Keratinocyte (primary cell): ENCODE measurements around the gene LRFN3. TPM values are rescaled to one million over a fixed set of nuclear protein-coding genes. Genes with fewer than 3 reads are reported as not detected.

Experiments used
- DNase-seq: peaks from one replicate; pipeline ENCODE4 v3.0.0-alpha.2; 2011; ENCODE audit warnings: low read depth, missing footprints, low spot score
- FAIRE-seq: peaks from 2 replicates; lab custom pipeline; 2011; peaks lifted over from hg19 to GRCh38; lab: Jason Lieb, UNC
- H2AFZ ChIP-seq: 2 replicates; pipeline ENCODE4 v1.6.0; 2012; ENCODE audit warnings: low read length, control low read depth, inconsistent platforms; ENCODE audit not compliant: control insufficient read depth
- H3K27ac ChIP-seq: 2 replicates; pipeline ENCODE4 v1.5.1; 2011; ENCODE audit warnings: low read length; ENCODE audit not compliant: control insufficient read depth, insufficient read depth
- H3K27me3 ChIP-seq: 3 replicates; pipeline ENCODE4 v1.6.0; 2011; ENCODE audit warnings: low read length; ENCODE audit not compliant: control insufficient read depth, insufficient read depth; ENCODE audit errors: extremely low read depth
- H3K36me3 ChIP-seq, 2 experiments: 2 replicates in 1 of 2; 3 replicates in 1 of 2; pipeline ENCODE4 v1.5.1; 2011; ENCODE audit warnings: low read length in 2 of 2, mild to moderate bottlenecking in 1 of 2; ENCODE audit not compliant: control insufficient read depth in 2 of 2, insufficient read depth in 2 of 2; ENCODE audit errors: extremely low read depth in 1 of 2
- H3K4me1 ChIP-seq: 3 replicates; pipeline ENCODE4 v1.5.1; 2011; ENCODE audit warnings: low read length; ENCODE audit not compliant: control insufficient read depth, insufficient read depth; ENCODE audit errors: extremely low read depth
- H3K4me2 ChIP-seq: 3 replicates; pipeline ENCODE4 v1.6.0; 2011; ENCODE audit warnings: low read depth, low read length; ENCODE audit not compliant: control insufficient read depth, insufficient read depth; ENCODE audit errors: extremely low read depth
- H3K4me3 ChIP-seq, 3 experiments: fragments of 200-600 bp in 1 of 3; sonication (generic) in 1 of 3; 2 replicates in 2 of 3; 3 replicates in 1 of 3; pipeline ENCODE4 v1.5.1; 2011 to 2016; ENCODE audit warnings: low read length in 3 of 3, mild to moderate bottlenecking in 3 of 3, control low read depth in 2 of 3, inconsistent platforms in 1 of 3, low read depth in 1 of 3, mixed read lengths in 1 of 3, mixed run types in 1 of 3, moderate library complexity in 1 of 3; ENCODE audit not compliant: control insufficient read depth in 2 of 3, insufficient read depth in 2 of 3; ENCODE audit errors: extremely low read depth in 1 of 3
- H3K79me2 ChIP-seq: 2 replicates; pipeline ENCODE4 v1.6.0; 2012; ENCODE audit warnings: low read length; ENCODE audit not compliant: control insufficient read depth, insufficient read depth
- H3K9ac ChIP-seq: 3 replicates; pipeline ENCODE4 v1.6.0; 2011; ENCODE audit warnings: low read length; ENCODE audit not compliant: control insufficient read depth, insufficient read depth; ENCODE audit errors: extremely low read depth
- H3K9me1 ChIP-seq: 3 replicates; pipeline ENCODE4 v1.6.0; 2011; ENCODE audit warnings: low read length; ENCODE audit not compliant: control insufficient read depth, insufficient read depth; ENCODE audit errors: extremely low read depth
- H3K9me3 ChIP-seq: 2 replicates; pipeline ENCODE4 v1.5.1; 2012; ENCODE audit warnings: low read depth, low read length; ENCODE audit not compliant: control insufficient read depth
- H4K20me1 ChIP-seq: 3 replicates; pipeline ENCODE4 v1.6.0; 2011; ENCODE audit warnings: low read length; ENCODE audit not compliant: control insufficient read depth, insufficient read depth; ENCODE audit errors: extremely low read depth
- CTCF ChIP-seq, 3 experiments: IDR thresholded peaks in 1 of 3; conservative IDR thresholded peaks in 1 of 3; optimal IDR thresholded peaks in 1 of 3; 2 replicates in 2 of 3; 3 replicates in 1 of 3; pipeline versions ENCODE3 to v1.5.1; 2011; ENCODE audit warnings: low read length in 3 of 3, mild to moderate bottlenecking in 3 of 3, moderate library complexity in 2 of 3, control low read depth in 1 of 3, inconsistent platforms in 1 of 3; ENCODE audit not compliant: insufficient read depth in 2 of 3; ENCODE audit errors: extremely low read depth in 1 of 3
- EZH2 ChIP-seq: IDR thresholded peaks from one replicate; pipeline ENCODE4 v1.6.1; 2012; ENCODE audit warnings: inconsistent platforms, mild to moderate bottlenecking, low read length, moderate library complexity
- dilution Hi-C: fragments of 300-500 bp; cut with MboI; formaldehyde crosslinking; loops from one replicate; pipeline ENCODE4 v1.7.0; 2020; ENCODE audit warnings: low sequenced_read_pairs; ENCODE audit not compliant: extremely low pct_ligation_motif_present
- polyA plus RNA-seq, 5 experiments: library from polyadenylated mRNA; depleted of rRNA in 3 of 5; stranded (reverse) in 3 of 5; stranded (forward) in 1 of 5; unstranded in 1 of 5; fragments of >200 nt; gene quantifications; 1 replicate in 1 of 5; 2 replicates in 3 of 5; 3 replicates in 1 of 5; pipeline versions ENCODE4 v1.2.1 to v1.2.3, GENCODE V29; 2011 to 2012; ENCODE audit warnings: missing spikeins in 2 of 5, low read depth in 1 of 5, low replicate concordance in 1 of 5

LRFN3 gene
- polyA plus RNA-seq, 1 donor (not counting 4 experiments of a cell fraction or from before 2014, with no cell fraction given) = 0.73 TPM

GRCh38 chr19:35977446-35978222, 41.5 kb downstream of the LRFN3 start:
- Histone ChIP-seq H3K9ac (no peak overlapping the region), H3K36me3 (no peaks in the 10 kb centered on the region), H2AFZ (no peak overlapping the region), H4K20me1 (no peaks in the 10 kb centered on the region), H3K79me2 (no peaks in the 10 kb centered on the region), H3K4me2 (no peak overlapping the region), H3K27me3 (peaks cover 6% of the 10 kb centered on the region), H3K9me3 (no peaks in the 10 kb centered on the region), H3K27ac (no peak overlapping the region), H3K4me1 (no peaks in the 10 kb centered on the region), H3K9me1 (no peaks in the 10 kb centered on the region), H3K4me3 (no peak overlapping the region)
- DNase-seq (no peak), FAIRE-seq (no peak)
- dilution Hi-C loops = no loop called here
- TF ChIP-seq EZH2 (no peak), CTCF (optimal IDR thresholded peaks at IDR 0.05 in 1 of 3, IDR thresholded peaks at IDR 0.05 in 1 of 3, conservative IDR thresholded peaks at IDR 0.05 in 1 of 3; ENCODE audit: extremely low read depth in 1 of 3, insufficient read depth in 2 of 3, low read length in 3 of 3) (no peak)

- Histone ChIP-seq H2AFZ (no peak overlapping the region), H3K36me3 (no peaks in the 10 kb centered on the region), H3K9me3 (no peaks in the 10 kb centered on the region), H3K4me3 (no peak overlapping the region), H3K4me2 (no peak overlapping the region), H3K4me1 (no peaks in the 10 kb centered on the region), H3K9me1 (no peaks in the 10 kb centered on the region), H3K9ac (no peak overlapping the region), H3K27me3 (peaks cover 6% of the 10 kb centered on the region), H3K79me2 (no peaks in the 10 kb centered on the region), H3K27ac (no peak overlapping the region), H4K20me1 (no peaks in the 10 kb centered on the region)
- FAIRE-seq (no peak), DNase-seq (no peak)
- dilution Hi-C loops = no loop called here
- TF ChIP-seq EZH2 (no peak), CTCF (optimal IDR thresholded peaks at IDR 0.05 in 1 of 3, IDR thresholded peaks at IDR 0.05 in 1 of 3, conservative IDR thresholded peaks at IDR 0.05 in 1 of 3; ENCODE audit: extremely low read depth in 1 of 3, insufficient read depth in 2 of 3, low read length in 3 of 3) (no peak)
These were observed 42.1 kb downstream of the LRFN3 start for GRCh38 chr19:35978271-35978670.
